ENCODE measurements around the gene UNG. TPM values are rescaled to one million over a fixed set of nuclear protein-coding genes. Genes with fewer than 3 reads are reported as not detected.

UNG gene
- total and polyA plus RNA-seq, 2 of the 4 experiments (the other 2 are of a cell fraction): 13.3 to 16.0 TPM

DNA sequence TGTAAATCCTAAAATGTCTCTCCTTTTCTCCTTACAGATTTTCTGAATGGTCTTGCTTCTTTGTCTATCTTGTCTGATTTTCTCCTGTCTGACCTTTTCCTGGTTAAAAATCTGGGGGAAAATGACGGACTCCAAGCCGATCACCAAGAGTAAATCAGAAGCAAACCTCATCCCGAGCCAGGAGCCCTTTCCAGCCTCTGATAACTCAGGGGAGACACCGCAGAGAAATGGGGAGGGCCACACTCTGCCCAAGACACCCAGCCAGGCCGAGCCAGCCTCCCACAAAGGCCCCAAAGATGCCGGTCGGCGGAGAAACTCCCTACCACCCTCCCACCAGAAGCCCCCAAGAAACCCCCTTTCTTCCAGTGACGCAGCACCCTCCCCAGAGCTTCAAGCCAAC lies 42.0 kb downstream of the UNG start:
- intact Hi-C loops (cut with micrococcal nuclease): no loop called here
- no peaks in the 10 kb centered on the region for H3K9me3 ChIP-seq (ENCODE audit: control insufficient read depth, insufficient read depth, low read length)

More for the DNA sequence above, 42.0 kb downstream of the UNG start:
- H3K4ac ChIP-seq (ENCODE audit: low read depth, low read length): no peak overlapping the region
- no peak overlapping the region for H4K91ac ChIP-seq (ENCODE audit: insufficient read depth, low read depth, low read length)
- H3K56ac ChIP-seq (ENCODE audit: extremely low read depth, insufficient read depth, low read length): no peak overlapping the region
- H3K9ac ChIP-seq (ENCODE audit: low read depth, low read length): no peak overlapping the region
- H2AK5ac ChIP-seq (ENCODE audit: low read depth, low read length): no peak overlapping the region
- no peak overlapping the region for H4K5ac ChIP-seq (ENCODE audit: low read depth, low read length)
- no peaks in the 10 kb centered on the region for H3K36me3 ChIP-seq (ENCODE audit: control insufficient read depth, insufficient read depth, low read length)
- no peak for ATAC-seq (ENCODE audit: low read depth)
- no peaks in the 10 kb centered on the region for H3K4me1 ChIP-seq (ENCODE audit: control insufficient read depth, insufficient read depth, low read length)
- no peaks in the 10 kb centered on the region for H3K79me1 ChIP-seq (ENCODE audit: low read depth in 1 of 2, low read length in 2 of 2)
- H2AK9ac ChIP-seq (replicated peaks; ENCODE audit: low read depth, low read length, poor library complexity): no peak overlapping the region
- ChIA-PET POLR2A (ENCODE audit: unreplicated experiment) (no interaction called here), CTCF (no interaction called here)
- no peak overlapping the region for H3K18ac ChIP-seq (ENCODE audit: low read depth, low read length)
- TF ChIP-seq BHLHE40 (IDR thresholded peaks at IDR 0.05; ENCODE audit: low read depth, low read length): no peak
- no peak for TF ChIP-seq FOS (IDR thresholded peaks at IDR 0.05; ENCODE audit: low read depth, low read length)
- TF ChIP-seq CEBPB (IDR thresholded peaks at IDR 0.05; ENCODE audit: low read depth, low read length): no peak
- TF ChIP-seq SMC3 (IDR thresholded peaks at IDR 0.05; ENCODE audit: low read depth, low read length): no peak
- TF ChIP-seq RCOR1 (IDR thresholded peaks at IDR 0.05; ENCODE audit: insufficient replicate concordance, low read length): no peak
- no peak for TF ChIP-seq RFX5 (IDR thresholded peaks at IDR 0.05; ENCODE audit: low read depth, low read length)
- no peak for TF ChIP-seq CHD1 (IDR thresholded peaks at IDR 0.05; ENCODE audit: low read depth, low read length)
- TF ChIP-seq MAFK (IDR thresholded peaks at IDR 0.05; ENCODE audit: low read depth, low read length): no peak
- TF ChIP-seq, protein P1, sequence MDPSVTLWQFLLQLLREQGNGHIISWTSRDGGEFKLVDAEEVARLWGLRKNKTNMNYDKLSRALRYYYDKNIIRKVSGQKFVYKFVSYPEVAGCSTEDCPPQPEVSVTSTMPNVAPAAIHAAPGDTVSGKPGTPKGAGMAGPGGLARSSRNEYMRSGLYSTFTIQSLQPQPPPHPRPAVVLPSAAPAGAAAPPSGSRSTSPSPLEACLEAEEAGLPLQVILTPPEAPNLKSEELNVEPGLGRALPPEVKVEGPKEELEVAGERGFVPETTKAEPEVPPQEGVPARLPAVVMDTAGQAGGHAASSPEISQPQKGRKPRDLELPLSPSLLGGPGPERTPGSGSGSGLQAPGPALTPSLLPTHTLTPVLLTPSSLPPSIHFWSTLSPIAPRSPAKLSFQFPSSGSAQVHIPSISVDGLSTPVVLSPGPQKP (IDR thresholded peaks at IDR 0.05; ENCODE audit: borderline replicate concordance, low read depth, low read length): no peak
- no peaks in the 10 kb centered on the region for H4K20me1 ChIP-seq (ENCODE audit: insufficient read depth, low read length)
- no peaks in the 10 kb centered on the region for H3K9me1 ChIP-seq (ENCODE audit: insufficient read depth, low read length)
- no peak overlapping the region for H4K8ac ChIP-seq (ENCODE audit: low read depth in 2 of 2, low read length in 2 of 2)
- H3K27me3 ChIP-seq (ENCODE audit: control insufficient read depth, insufficient read depth, low read length): no peaks in the 10 kb centered on the region; the same call in 1 of the 2 replicates
- no peak overlapping the region for H2AFZ ChIP-seq (replicated peaks; ENCODE audit: low read length, poor library complexity)
- H2BK15ac ChIP-seq (ENCODE audit: low read depth, low read length): no peak overlapping the region
- H2BK120ac ChIP-seq (ENCODE audit: low read depth, low read length): no peak overlapping the region
- H3K4me2 ChIP-seq (ENCODE audit: low read depth, low read length): no peak overlapping the region
- H2BK20ac ChIP-seq (ENCODE audit: low read depth, low read length): no peak overlapping the region
- H2BK5ac ChIP-seq (ENCODE audit: low read depth, low read length, poor library complexity, severe bottlenecking): no peak overlapping the region
- dilution Hi-C loops (cut with HindIII; ENCODE audit: low sequenced_read_pairs, unreplicated experiment): no loop called here
- WGBS, 2 experiments (ENCODE audit: extremely low coverage in 2 of 2, insufficient read length in 1 of 2): no CpG with 5 or more reads among the region's 9 CpGs
- H3K4me3 ChIP-seq (ENCODE audit: insufficient read depth, low read depth, low read length): no peak overlapping the region
- no peak overlapping the region for H3K14ac ChIP-seq (replicated peaks; ENCODE audit: low read depth, low read length)
- DNase-seq: no peak
- in situ Hi-C loops (cut with MboI; ENCODE audit: low sequenced_read_pairs): no loop called here
- no peak overlapping the region for H3K27ac ChIP-seq (ENCODE audit: insufficient read depth, low read length)
- no TSS peak for BruUV-seq (replicated peaks)
- H3K23ac ChIP-seq (ENCODE audit: low read depth, low read length): no peak overlapping the region
